Muscle layer of duodenum (tissue), 2 donors: ENCODE data around the gene DMD.
"Not testable (repeated sequence)": the region's sequence is repeated elsewhere in the genome, so short reads cannot be mapped to it uniquely, and the experiment has no call there.

Experiments used
- H3K27ac ChIP-seq: one replicate; pipeline ENCODE4 v1.7.0; 2013; ENCODE audit warnings: mild to moderate bottlenecking, low read length
- H3K27me3 ChIP-seq: one replicate; pipeline ENCODE4 v1.7.0; 2013; ENCODE audit warnings: low read depth, mild to moderate bottlenecking, control low read depth, low read length
- H3K36me3 ChIP-seq, 2 donors: one replicate each; pipeline ENCODE4 v1.7.0; 2013; ENCODE audit warnings: low read length in 2 of 2, control low read depth in 1 of 2, mild to moderate bottlenecking in 1 of 2; ENCODE audit not compliant: insufficient read depth in 2 of 2, control insufficient read depth in 1 of 2
- H3K4me1 ChIP-seq, 2 donors: one replicate each; pipeline ENCODE4 v1.7.0; 2013; ENCODE audit warnings: low read length in 2 of 2, mild to moderate bottlenecking in 2 of 2, control low read depth in 1 of 2, moderate library complexity in 1 of 2; ENCODE audit not compliant: insufficient read depth in 2 of 2, control insufficient read depth in 1 of 2
- H3K4me3 ChIP-seq, 2 donors: one replicate each; pipeline ENCODE4 v1.7.0; 2013; ENCODE audit warnings: low read length in 2 of 2, low read depth in 1 of 2, mild to moderate bottlenecking in 1 of 2
- H3K9me3 ChIP-seq, 2 donors: one replicate each; pipeline ENCODE4 v1.7.0; 2013; ENCODE audit warnings: low read length in 2 of 2, control low read depth in 1 of 2, mild to moderate bottlenecking in 1 of 2; ENCODE audit not compliant: control insufficient read depth in 1 of 2
- donor health status: healthy.

Gene DMD

GRCh38 chrX:31932320-31932719 lies 1279.0 kb downstream of the DMD start:
- H3K27ac ChIP-seq, H3K27me3 ChIP-seq, H3K4me1 ChIP-seq, H3K36me3 ChIP-seq, H3K9me3 ChIP-seq, H3K4me3 ChIP-seq: not testable (repeated sequence)

GRCh38 chrX:31931225-31931624 lies 1280.1 kb downstream of the DMD start:
- Histone ChIP-seq H3K27ac (no peak overlapping the region), H3K36me3 (no peaks in the 10 kb centered on the region), H3K9me3 (no peaks in the 10 kb centered on the region), H3K4me3 (no peak overlapping the region), H3K4me1 (no peaks in the 10 kb centered on the region), H3K27me3 (no peaks in the 10 kb centered on the region)

- no peak overlapping the region for H3K4me3 ChIP-seq
- no peaks in the 10 kb centered on the region for H3K36me3 ChIP-seq
- H3K9me3 ChIP-seq: no peaks in the 10 kb centered on the region
- H3K27ac ChIP-seq: no peak overlapping the region
- no peaks in the 10 kb centered on the region for H3K4me1 ChIP-seq
- H3K27me3 ChIP-seq: no peaks in the 10 kb centered on the region
Observed at GRCh38 chrX:31929366-31929765, 1282.0 kb downstream of the DMD start.

- no peaks in the 10 kb centered on the region for H3K9me3 ChIP-seq
- no peaks in the 10 kb centered on the region for H3K36me3 ChIP-seq
- H3K27me3 ChIP-seq: no peaks in the 10 kb centered on the region
- no peak overlapping the region for H3K27ac ChIP-seq
- H3K4me3 ChIP-seq: peak overlapping the region in 1 of 2 donors; percentile 14
- no peaks in the 10 kb centered on the region for H3K4me1 ChIP-seq
Observed at GRCh38 chrX:31921236-31921635, 1290.1 kb downstream of the DMD start.

GRCh38 chrX:31909850-31910572 lies 1301.3 kb downstream of the DMD start:
- H3K27ac ChIP-seq: no peak overlapping the region
- no peaks in the 10 kb centered on the region for H3K4me1 ChIP-seq
- H3K27me3 ChIP-seq: no peaks in the 10 kb centered on the region
- H3K9me3 ChIP-seq: no peaks in the 10 kb centered on the region
- no peaks in the 10 kb centered on the region for H3K36me3 ChIP-seq
- H3K4me3 ChIP-seq: no peak overlapping the region

- Histone ChIP-seq H3K27ac (no peak overlapping the region), H3K4me1 (no peaks in the 10 kb centered on the region), H3K27me3 (no peaks in the 10 kb centered on the region), H3K9me3 (no peaks in the 10 kb centered on the region), H3K4me3 (no peak overlapping the region), H3K36me3 (no peaks in the 10 kb centered on the region)
Observed at GRCh38 chrX:31894152-31894551, 1317.2 kb downstream of the DMD start.

- no peak overlapping the region for H3K27ac ChIP-seq
- no peak overlapping the region for H3K4me3 ChIP-seq
- H3K4me1 ChIP-seq: no peaks in the 10 kb centered on the region
- no peaks in the 10 kb centered on the region for H3K36me3 ChIP-seq
- H3K9me3 ChIP-seq: no peaks in the 10 kb centered on the region
- H3K27me3 ChIP-seq: no peaks in the 10 kb centered on the region
Observed at GRCh38 chrX:31893525-31893924, 1317.8 kb downstream of the DMD start.

- H3K9me3 ChIP-seq: no peaks in the 10 kb centered on the region
- no peak overlapping the region for H3K27ac ChIP-seq
- H3K4me3 ChIP-seq: no peak overlapping the region
- no peaks in the 10 kb centered on the region for H3K36me3 ChIP-seq
- no peaks in the 10 kb centered on the region for H3K27me3 ChIP-seq
- no peaks in the 10 kb centered on the region for H3K4me1 ChIP-seq
Observed at GRCh38 chrX:31889088-31889487, 1322.3 kb downstream of the DMD start.

- H3K36me3 ChIP-seq: no peaks in the 10 kb centered on the region
- H3K9me3 ChIP-seq: no peaks in the 10 kb centered on the region
- H3K4me1 ChIP-seq: no peaks in the 10 kb centered on the region
- no peak overlapping the region for H3K27ac ChIP-seq
- H3K27me3 ChIP-seq: no peaks in the 10 kb centered on the region
- no peak overlapping the region for H3K4me3 ChIP-seq
Observed at GRCh38 chrX:31884535-31884934, 1326.8 kb downstream of the DMD start.

- H3K4me1 ChIP-seq: no peaks in the 10 kb centered on the region
- no peak overlapping the region for H3K27ac ChIP-seq
- H3K27me3 ChIP-seq: no peaks in the 10 kb centered on the region
- no peaks in the 10 kb centered on the region for H3K36me3 ChIP-seq
- no peak overlapping the region for H3K4me3 ChIP-seq
- no peaks in the 10 kb centered on the region for H3K9me3 ChIP-seq
Observed at GRCh38 chrX:31872007-31872406, 1339.3 kb downstream of the DMD start.

GRCh38 chrX:31870267-31870666 lies 1341.1 kb downstream of the DMD start:
- Histone ChIP-seq H3K27ac (no peak overlapping the region), H3K4me1 (no peaks in the 10 kb centered on the region), H3K36me3 (no peaks in the 10 kb centered on the region), H3K4me3 (no peak overlapping the region), H3K9me3 (no peaks in the 10 kb centered on the region), H3K27me3 (no peaks in the 10 kb centered on the region)

GRCh38 chrX:31860686-31861085 lies 1350.7 kb downstream of the DMD start:
- H3K27me3 ChIP-seq: no peaks in the 10 kb centered on the region
- no peak overlapping the region for H3K27ac ChIP-seq
- no peaks in the 10 kb centered on the region for H3K9me3 ChIP-seq
- H3K4me1 ChIP-seq: no peaks in the 10 kb centered on the region
- no peak overlapping the region for H3K4me3 ChIP-seq
- no peaks in the 10 kb centered on the region for H3K36me3 ChIP-seq
